Dendritic cell treated with granulocyte-macrophage colony-stimulating factor and Interleukin-4, amounts not matched to agents 40 ng/mL and 50 ng/mL, for 4 days (primary cell): ENCODE results near the gene MED12L.
A peak's percentile ranks its signal among the peaks of the same experiment; 100 is the strongest.
"Not testable (repeated sequence)": the region's sequence is repeated elsewhere in the genome, so short reads cannot be mapped to it uniquely, and the experiment has no call there.

ENCODE experiments used
- H3K27ac Mint-ChIP-seq: one replicate; pipeline ENCODE4 v1.8.0; 2022; ENCODE audit warnings: mild to moderate bottlenecking, mixed read lengths
- H3K27me3 Mint-ChIP-seq: one replicate; pipeline ENCODE4 v1.8.0; 2022; ENCODE audit warnings: mild to moderate bottlenecking, mixed read lengths
- H3K36me3 Mint-ChIP-seq: one replicate; pipeline ENCODE4 v1.8.0; 2022; ENCODE audit warnings: low read depth, mixed read lengths
- H3K4me1 Mint-ChIP-seq: one replicate; pipeline ENCODE4 v1.8.0; 2022; ENCODE audit warnings: low read depth, mixed read lengths
- H3K4me3 Mint-ChIP-seq: one replicate; pipeline ENCODE4 v1.8.0; 2022; ENCODE audit warnings: mild to moderate bottlenecking, moderate library complexity, mixed read lengths
- H3K9me3 Mint-ChIP-seq: one replicate; pipeline ENCODE4 v1.8.0; 2022; ENCODE audit warnings: mixed read lengths
- intact Hi-C: fragments of 100-400 bp; cut with micrococcal nuclease; formaldehyde crosslinking; loops from one replicate; pipeline ENCODE4 v1.15.0; 2022

The MED12L gene

DNA sequence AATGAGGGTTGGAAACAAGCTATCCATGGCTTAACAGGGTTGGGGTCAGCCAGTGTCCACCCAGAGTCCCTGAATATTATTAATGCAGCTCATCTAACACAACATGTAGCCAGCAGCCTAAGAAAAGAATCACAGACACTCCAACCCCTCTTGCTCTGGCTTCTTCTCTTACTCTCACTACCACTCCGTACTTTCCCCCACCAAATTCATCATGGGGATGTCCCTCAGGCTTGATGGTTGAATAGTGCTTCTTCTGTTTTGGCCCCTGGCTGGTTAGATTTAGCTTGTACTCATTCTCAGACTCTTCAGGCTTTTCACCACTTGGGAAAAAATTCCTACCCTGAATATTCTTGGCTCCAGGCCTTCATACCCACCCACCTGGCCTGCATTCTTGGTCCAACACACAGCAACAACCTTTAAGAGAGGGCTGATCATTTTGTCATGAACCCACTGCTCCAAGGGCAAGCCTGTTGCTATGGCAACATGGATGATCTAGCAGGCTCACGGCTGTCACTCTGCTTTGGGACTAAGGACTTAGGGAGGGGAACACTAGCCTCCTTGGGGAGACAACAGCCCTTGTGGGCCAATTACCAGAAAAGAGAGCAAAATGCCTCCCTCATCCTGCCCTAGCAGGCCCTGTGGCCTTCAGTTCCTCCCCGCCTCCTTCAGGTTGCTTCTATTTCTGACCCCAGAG, 9.4 kb upstream of the MED12L start:
- Mint-ChIP-seq H3K27ac (no peak overlapping the region), H3K4me3 (no peak overlapping the region), H3K27me3 (peaks cover 5% of the 10 kb centered on the region), H3K36me3 (no peaks in the 10 kb centered on the region), H3K4me1 (no peaks in the 10 kb centered on the region), H3K9me3 (no peaks in the 10 kb centered on the region)
- intact Hi-C loops, result no loop called here

- no peak overlapping the region for H3K4me3 Mint-ChIP-seq
- H3K27ac Mint-ChIP-seq, result no peak overlapping the region
- H3K36me3 Mint-ChIP-seq, result no peaks in the 10 kb centered on the region
- H3K4me1 Mint-ChIP-seq, result no peaks in the 10 kb centered on the region
- intact Hi-C loops, result no loop called here
- H3K9me3 Mint-ChIP-seq, result no peaks in the 10 kb centered on the region
- H3K27me3 Mint-ChIP-seq, result peaks cover 9% of the 10 kb centered on the region
These were observed 8.8 kb upstream of the MED12L start for GRCh38 chr3:151076626-151077025.

DNA sequence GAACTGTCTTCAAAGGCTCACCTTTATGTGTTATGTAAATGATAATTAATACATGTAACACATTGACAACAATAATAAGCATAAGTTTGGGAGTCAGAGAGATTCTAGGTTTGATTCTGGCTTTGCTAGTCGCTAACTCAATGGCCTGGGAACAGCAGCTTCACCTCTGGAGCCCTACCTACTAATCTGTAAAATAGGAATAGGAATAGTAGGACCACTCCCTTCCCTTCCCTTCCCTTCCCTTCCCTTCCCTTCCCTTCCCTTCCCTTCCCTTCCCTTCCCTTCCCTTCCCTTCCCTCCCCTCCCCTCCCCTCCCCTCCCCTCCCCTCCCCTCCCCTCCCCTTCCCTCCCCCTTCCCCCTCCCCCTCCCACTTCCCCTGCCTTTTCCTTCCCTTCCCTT, 4.4 kb upstream of the MED12L start:
- H3K4me1 Mint-ChIP-seq, H3K27ac Mint-ChIP-seq, H3K4me3 Mint-ChIP-seq, intact Hi-C loops, H3K9me3 Mint-ChIP-seq, H3K36me3 Mint-ChIP-seq: not testable (repeated sequence)
- H3K27me3 Mint-ChIP-seq, result peaks cover 44% of the 10 kb centered on the region

DNA sequence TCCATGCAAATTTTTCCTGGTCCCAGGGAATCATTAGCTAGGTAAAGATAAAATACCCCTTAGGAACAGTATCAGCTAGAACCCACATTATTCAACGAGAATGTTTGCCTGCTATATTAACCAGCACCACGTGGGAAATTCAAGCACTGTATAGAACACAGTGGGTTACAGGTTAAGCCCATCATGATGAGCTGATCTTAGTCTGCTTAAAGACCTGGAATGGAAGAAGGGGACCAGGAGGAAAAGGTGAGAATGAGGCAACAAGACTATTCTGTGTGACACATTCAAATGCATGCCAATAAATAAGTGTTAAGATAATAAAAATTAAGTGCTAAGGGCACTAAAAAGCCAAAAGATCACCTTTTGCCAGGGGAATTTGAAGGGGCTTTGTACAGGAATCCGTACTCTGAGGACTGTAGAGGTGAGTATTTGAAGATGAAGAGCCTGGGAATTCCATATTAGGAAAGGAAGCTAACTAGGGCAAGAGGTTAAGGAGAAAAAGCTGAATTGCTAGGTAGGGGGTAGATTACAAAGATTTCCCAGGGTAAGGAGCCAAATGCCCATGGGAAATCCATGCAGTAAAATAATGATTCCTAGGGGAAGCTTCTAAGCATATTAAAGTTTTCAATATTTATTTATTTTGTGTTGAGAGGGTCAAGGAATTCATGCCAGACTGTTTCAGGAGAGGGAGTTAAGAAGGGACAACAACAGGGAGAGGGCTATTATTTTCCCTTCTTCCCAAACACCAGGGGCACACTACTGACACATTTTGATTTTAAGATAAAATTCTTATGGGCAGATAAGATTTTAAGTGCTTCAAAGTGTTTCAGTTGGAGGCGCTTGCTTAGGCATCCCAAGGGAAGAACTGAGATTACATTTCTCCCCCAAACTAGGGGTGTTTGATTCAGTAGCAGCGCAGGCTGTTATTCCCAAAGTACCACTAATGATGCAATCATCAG, 2.3 kb upstream of the MED12L start:
- no peaks in the 10 kb centered on the region for H3K9me3 Mint-ChIP-seq
- H3K36me3 Mint-ChIP-seq, result peaks cover 7% of the 10 kb centered on the region
- intact Hi-C loops, result no loop called here
- H3K27me3 Mint-ChIP-seq, result peaks cover 65% of the 10 kb centered on the region
- no peak overlapping the region for H3K27ac Mint-ChIP-seq
- H3K4me1 Mint-ChIP-seq, result peaks cover 19% of the 10 kb centered on the region
- H3K4me3 Mint-ChIP-seq, result no peak overlapping the region

- H3K4me3 Mint-ChIP-seq, result peak overlapping the region; percentile 78
- H3K36me3 Mint-ChIP-seq, result peaks cover 7% of the 10 kb centered on the region
- intact Hi-C loops, result no loop called here
- H3K27ac Mint-ChIP-seq, result no peak overlapping the region
- no peaks in the 10 kb centered on the region for H3K9me3 Mint-ChIP-seq
- peaks cover 19% of the 10 kb centered on the region for H3K4me1 Mint-ChIP-seq
- peaks cover 66% of the 10 kb centered on the region for H3K27me3 Mint-ChIP-seq
These were observed 604 bp upstream of the MED12L start for GRCh38 chr3:151084893-151085226.

DNA sequence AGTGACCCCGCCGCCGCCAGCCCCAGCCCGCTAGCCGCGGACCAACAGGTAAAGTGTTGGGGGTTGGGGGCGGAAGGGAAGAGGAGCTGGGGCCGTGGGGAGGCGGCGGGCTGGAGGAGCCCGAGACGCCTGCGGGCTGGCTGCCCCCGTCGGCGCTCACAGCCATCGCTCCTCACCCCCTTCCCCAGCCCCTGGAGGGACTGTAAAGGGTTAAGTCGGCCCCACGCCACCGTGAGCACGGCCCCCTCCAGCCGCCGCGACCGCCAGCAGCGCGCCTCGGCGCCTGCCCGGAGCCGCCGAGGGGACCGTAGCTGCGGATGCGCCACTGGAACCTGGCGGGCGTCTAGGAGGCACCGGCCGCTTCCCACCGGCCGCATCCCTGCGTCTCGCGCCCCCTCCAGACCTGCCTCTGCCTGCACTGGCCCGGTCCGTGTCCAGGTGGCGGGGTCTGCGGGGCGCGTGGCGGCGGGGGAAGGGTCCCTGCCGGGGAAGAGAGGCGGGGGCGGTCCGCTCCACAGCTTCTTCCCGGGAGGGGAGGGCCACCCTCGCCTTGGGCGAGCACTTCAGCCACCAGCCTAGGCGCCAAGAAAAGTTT, 522 bp downstream of the MED12L start:
- Mint-ChIP-seq H3K27me3 (peaks cover 64% of the 10 kb centered on the region), H3K27ac (no peak overlapping the region), H3K4me1 (peaks cover 19% of the 10 kb centered on the region), H3K36me3 (peaks cover 7% of the 10 kb centered on the region), H3K4me3 (peak overlapping the region; percentile 90), H3K9me3 (no peaks in the 10 kb centered on the region)
- intact Hi-C loops, result no loop called here

GRCh38 chr3:151086484-151087456, 1.3 kb downstream of the MED12L start:
- H3K27ac Mint-ChIP-seq, result peak overlapping the region; percentile 24
- peaks cover 7% of the 10 kb centered on the region for H3K36me3 Mint-ChIP-seq
- intact Hi-C loops, result no loop called here
- H3K27me3 Mint-ChIP-seq, result peaks cover 59% of the 10 kb centered on the region
- H3K4me1 Mint-ChIP-seq, result peaks cover 23% of the 10 kb centered on the region
- H3K9me3 Mint-ChIP-seq, result no peaks in the 10 kb centered on the region
- H3K4me3 Mint-ChIP-seq, result peak overlapping the region; percentile 90

GRCh38 chr3:151087648-151088047, 2.2 kb downstream of the MED12L start:
- Mint-ChIP-seq H3K27ac (no peak overlapping the region), H3K9me3 (no peaks in the 10 kb centered on the region), H3K4me3 (no peak overlapping the region), H3K27me3 (peaks cover 51% of the 10 kb centered on the region), H3K36me3 (peaks cover 7% of the 10 kb centered on the region), H3K4me1 (peaks cover 30% of the 10 kb centered on the region)
- intact Hi-C loops, result no loop called here

DNA sequence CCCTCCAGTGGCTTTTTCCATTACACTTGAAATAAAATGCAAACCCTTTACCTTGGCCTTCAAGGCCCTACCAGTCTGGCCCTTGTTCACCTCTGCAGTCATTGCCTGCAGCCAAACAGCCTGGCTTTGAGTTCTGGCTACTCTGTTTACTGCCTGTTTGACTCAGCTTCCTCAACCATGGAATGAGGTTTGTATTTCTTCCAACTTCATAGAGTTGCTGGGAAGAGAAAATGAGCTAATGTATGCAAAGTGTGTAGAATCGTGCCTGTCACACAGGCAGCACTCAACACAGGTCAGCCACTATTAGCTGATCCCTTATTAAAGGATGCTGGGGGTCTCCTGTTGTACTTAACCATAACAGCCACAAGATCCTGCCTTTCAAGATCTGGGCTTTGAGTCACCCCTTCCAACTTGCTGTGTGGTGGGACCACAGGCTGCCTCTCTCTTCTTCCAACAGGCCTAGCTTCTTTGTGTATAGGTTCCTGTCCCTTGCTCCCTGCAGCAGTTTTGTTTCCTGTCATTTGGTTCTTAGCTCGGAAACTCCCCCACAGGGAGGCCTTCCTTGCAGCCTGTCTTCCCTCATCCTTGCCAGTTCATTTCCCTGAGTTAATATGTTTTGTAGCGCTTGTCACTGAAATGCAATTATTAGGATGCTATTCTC, 6.4 kb downstream of the MED12L start:
- peaks cover 2% of the 10 kb centered on the region for H3K36me3 Mint-ChIP-seq
- intact Hi-C loops, result no loop called here
- peaks cover 27% of the 10 kb centered on the region for H3K4me1 Mint-ChIP-seq
- H3K27ac Mint-ChIP-seq, result no peak overlapping the region
- no peak overlapping the region for H3K4me3 Mint-ChIP-seq
- H3K27me3 Mint-ChIP-seq, result peaks cover 20% of the 10 kb centered on the region
- no peaks in the 10 kb centered on the region for H3K9me3 Mint-ChIP-seq

DNA sequence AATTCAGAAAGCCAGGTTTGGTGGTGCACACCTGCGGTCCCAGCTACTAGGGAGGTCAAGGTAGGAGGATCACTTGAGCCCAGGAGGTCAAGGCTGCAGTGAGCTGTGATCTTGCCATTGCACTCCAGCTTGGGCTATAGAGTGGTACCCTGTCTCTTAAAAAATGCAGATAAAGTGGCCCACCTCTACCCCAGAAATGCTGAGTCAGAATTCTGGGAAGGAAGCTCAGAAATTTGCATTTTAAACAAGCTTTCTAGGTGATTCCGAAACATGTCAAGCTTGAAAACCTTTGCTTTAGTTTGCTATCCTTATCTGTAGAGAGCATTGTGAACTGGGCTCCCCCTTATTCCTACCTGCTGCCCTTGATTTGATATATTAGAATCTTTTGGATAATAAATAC, 7.7 kb downstream of the MED12L start:
- Mint-ChIP-seq H3K27ac (no peak overlapping the region), H3K27me3 (peaks cover 6% of the 10 kb centered on the region), H3K9me3 (no peaks in the 10 kb centered on the region), H3K36me3 (no peaks in the 10 kb centered on the region), H3K4me1 (peaks cover 21% of the 10 kb centered on the region), H3K4me3 (no peak overlapping the region)
- intact Hi-C loops, result no loop called here

GRCh38 chr3:151093905-151094304, 8.4 kb downstream of the MED12L start:
- Mint-ChIP-seq H3K9me3 (no peaks in the 10 kb centered on the region), H3K36me3 (no peaks in the 10 kb centered on the region), H3K27ac (no peak overlapping the region), H3K27me3 (peaks cover 2% of the 10 kb centered on the region), H3K4me3 (no peak overlapping the region), H3K4me1 (peaks cover 21% of the 10 kb centered on the region)
- intact Hi-C loops, result no loop called here

DNA sequence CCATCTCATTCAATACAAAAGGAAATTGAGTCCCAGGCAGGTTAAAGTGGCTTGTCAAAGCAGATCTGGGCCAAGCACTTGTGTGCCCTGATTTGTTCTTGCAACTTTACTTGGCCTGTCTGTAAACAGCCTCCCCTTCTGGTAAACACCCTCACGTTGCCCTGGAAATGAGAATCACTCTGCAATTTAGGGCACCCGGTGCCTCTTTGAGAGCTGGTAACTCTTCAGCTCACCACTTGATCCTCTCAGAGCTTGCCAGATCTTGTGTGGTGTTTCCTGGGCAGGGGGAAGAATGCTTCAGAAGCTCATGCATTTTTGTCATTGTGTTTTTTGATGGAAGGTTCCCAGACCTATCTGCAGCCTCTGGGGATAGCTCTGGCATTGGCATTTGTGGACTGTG, 11.3 kb downstream of the MED12L start:
- intact Hi-C loops, result no loop called here
- no peaks in the 10 kb centered on the region for H3K36me3 Mint-ChIP-seq
- H3K27ac Mint-ChIP-seq, result no peak overlapping the region
- peaks cover 17% of the 10 kb centered on the region for H3K4me1 Mint-ChIP-seq
- no peak overlapping the region for H3K4me3 Mint-ChIP-seq
- H3K9me3 Mint-ChIP-seq, result no peaks in the 10 kb centered on the region
- peaks cover 6% of the 10 kb centered on the region for H3K27me3 Mint-ChIP-seq

DNA sequence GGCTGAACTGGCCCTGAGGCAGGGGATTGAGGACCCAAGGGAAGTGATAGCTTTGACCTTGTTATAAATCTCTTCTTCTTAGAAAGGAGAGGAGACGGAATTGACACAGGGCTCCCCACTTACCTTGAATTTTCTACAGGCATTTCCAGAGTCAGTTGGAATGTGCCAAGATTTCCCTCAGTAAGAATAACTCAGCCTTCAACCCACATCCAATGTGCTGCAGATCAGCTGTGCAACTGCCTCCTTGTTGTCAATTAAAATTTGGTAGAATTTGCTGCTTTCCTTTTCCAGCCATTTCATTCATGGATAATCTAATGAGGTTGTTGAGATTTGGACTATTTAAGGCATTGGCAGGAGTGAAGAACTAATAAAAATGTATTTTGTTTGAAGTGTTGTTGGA, 14.6 kb downstream of the MED12L start:
- intact Hi-C loops, result no loop called here

More for the DNA sequence above, 14.6 kb downstream of the MED12L start:
- Mint-ChIP-seq H3K36me3 (no peaks in the 10 kb centered on the region), H3K27me3 (peaks cover 4% of the 10 kb centered on the region), H3K9me3 (no peaks in the 10 kb centered on the region), H3K4me3 (no peak overlapping the region), H3K27ac (no peak overlapping the region), H3K4me1 (no peaks in the 10 kb centered on the region)
